Stimulated activated CD4-positive, alpha-beta T cell treated with anti-CD3 and anti-CD28 coated beads, TNF-alpha, amount 100 ng/mL, for 4 hours (primary cell): Measurements from ENCODE around the gene DCBLD2.
"Not testable (repeated sequence)": the region's sequence is repeated elsewhere in the genome, so short reads cannot be mapped to it uniquely, and the experiment has no call there.

Experiments
- DNase-seq, 3 experiments: peaks; one replicate each; pipeline ENCODE4 v3.0.0-alpha.2; 2020; ENCODE audit warnings: low read depth in 3 of 3

DCBLD2 gene

DNA sequence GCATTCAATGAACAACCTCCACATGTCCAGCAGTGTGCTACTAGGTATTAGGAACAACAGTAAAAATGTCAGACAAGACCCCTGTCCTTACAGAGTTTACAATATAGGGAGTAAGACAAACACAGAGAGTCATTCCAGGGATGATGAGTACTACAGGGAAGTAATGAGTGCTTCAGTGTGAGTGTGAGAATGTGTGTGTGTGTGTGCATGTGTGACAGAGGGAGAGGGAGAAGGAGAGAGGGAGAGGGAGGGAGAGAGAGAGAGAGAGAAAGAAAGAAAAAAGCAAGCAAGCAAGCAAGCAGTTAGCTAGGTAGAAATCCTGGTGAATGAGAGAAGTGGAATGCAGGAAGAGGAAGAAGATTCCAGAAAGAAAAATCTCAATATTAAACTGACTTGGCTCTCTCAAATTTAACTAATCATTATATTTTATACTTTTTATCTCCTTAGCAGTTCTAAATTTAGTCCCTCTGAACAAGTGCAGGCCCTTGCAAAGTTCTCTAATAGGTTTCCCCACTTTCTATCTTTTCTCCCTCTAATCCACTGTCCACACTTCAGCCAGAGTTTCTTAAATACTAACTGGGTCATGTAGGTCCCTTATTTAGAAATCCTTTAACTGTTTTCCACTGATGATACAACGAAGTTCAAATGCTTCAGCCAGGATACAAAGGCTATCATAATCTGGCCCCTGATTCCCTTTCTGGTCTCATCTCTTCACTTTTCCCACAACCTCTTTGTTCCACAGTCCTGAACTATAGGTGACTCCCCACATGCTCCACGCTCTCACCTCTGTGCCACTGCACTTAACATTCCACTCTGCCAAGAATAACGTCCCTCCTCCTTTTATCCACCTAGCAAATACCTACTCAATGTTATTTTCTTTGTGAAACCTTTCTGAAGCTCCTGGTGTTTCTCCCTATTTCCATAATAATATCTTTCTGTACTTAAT lies 10.3 kb downstream of the DCBLD2 start:
- DNase-seq, result no peak

DNA sequence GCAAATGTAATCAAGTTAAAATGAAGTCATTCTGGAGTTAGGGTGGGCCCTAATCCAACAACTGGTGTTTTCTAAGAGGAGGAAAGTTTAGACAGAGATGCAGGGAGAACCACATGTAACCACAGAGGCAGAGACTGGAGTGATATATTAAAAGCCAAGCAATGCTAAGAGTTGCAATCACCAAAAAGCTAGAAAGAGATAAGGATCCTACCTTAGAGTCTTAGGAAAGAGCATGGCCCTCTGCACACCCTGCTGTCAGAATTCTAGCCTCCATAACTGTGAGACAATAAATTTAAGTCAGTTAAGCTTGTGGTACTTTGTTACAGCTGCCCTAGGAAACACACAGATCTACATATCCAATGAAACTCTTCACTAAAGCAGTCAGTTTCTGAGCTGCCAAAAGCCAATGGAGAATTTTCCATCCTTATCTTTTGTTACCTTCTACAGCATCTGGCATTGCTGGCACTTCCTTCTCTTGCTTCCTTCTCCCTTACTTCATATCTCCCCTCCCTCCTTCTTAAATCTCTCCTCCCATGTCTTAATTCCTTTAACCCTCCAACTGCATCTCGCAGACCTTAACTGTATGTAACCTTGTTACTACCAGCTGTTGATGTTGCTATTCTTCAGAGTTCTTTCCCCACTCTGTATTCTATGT lies 11.2 kb downstream of the DCBLD2 start:
- no peak for DNase-seq

DNA sequence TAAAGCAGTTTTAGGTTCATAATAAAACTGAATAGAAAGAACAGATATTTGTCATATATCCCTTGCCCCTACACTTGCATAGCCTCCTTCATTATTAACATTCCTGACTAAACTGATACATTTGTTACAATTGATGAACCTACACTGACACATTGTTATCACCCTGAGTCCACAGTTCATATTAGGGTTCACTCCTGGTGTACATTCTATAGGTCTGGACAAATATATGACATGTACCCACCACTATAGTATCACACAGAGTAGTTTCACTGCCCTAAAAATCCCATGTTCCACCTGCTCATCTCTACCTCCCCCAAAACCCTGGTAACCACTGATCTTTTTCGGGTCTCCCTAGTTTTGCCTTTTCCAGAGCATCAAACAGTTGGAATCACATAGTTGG lies 13.8 kb downstream of the DCBLD2 start:
- no peak for DNase-seq

DNA sequence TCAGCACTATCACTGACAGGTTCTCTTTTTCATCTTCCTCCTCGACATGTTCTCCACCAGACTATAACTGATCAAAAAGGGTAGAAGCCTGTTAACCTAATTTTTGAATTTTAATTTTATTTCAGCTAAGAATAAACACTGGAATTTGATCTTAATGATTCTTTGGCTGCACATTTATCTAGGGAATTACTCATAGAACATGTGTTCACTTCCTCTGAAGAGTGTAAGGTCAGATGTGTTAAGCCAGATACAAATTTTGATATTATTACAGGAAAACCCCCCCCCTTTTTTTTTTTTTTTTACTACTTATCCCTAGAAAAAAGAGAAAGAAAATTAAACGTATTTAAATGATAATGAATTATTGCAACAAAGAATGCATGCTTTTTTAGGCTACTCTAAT lies 15.0 kb downstream of the DCBLD2 start:
- DNase-seq, result no peak

DNA sequence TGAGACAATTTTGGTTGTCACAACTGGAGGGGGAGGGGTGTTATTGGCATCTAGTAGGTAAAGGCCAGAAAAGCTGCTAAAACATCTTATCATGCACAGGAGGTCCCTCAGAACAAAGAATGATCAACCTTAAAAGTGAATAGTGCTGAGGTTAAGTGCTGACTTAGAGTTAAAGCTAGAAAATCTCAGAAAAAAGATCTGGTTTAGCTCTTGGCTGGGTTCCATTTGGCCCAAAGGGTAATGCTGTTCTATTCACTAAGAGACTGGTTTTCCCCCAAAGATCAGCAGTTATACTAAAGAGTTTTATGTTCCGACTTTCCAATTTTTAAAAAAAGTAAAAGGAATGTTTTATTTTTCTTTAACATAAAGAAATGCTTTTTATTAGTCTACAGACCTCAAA lies 15.6 kb downstream of the DCBLD2 start:
- DNase-seq, result no peak

DNA sequence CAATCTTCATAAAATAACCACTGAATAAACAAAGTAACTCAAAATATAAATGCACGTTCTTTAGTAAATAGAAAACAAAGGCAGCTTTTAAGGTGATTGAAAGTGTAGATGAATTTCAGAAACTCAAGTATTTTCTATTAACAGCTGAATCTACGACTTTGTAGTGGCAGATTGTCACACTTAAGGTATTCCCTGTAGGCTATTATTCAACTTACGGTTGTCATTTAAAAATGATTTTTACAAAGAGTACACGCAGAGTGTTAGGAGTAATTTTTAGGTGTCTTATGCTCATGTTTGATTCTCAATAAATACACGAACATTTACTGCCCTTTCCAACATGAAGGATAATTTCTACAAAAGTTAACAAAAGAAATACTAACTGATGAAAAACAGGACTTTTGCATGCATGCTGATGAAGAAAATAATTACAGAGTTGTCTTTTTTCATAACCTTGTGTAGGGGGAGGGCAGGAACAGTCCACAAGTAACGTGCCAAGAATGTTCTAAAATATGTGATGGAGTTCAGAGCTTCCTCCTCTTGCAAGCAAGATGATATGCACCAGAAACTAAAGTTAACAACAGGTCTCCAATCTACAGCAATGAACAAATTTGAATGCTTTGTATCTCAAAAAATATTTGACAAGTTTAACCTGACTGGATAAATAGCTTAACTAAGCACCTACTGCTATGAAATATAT lies 16.7 kb downstream of the DCBLD2 start:
- DNase-seq, result no peak

DNA sequence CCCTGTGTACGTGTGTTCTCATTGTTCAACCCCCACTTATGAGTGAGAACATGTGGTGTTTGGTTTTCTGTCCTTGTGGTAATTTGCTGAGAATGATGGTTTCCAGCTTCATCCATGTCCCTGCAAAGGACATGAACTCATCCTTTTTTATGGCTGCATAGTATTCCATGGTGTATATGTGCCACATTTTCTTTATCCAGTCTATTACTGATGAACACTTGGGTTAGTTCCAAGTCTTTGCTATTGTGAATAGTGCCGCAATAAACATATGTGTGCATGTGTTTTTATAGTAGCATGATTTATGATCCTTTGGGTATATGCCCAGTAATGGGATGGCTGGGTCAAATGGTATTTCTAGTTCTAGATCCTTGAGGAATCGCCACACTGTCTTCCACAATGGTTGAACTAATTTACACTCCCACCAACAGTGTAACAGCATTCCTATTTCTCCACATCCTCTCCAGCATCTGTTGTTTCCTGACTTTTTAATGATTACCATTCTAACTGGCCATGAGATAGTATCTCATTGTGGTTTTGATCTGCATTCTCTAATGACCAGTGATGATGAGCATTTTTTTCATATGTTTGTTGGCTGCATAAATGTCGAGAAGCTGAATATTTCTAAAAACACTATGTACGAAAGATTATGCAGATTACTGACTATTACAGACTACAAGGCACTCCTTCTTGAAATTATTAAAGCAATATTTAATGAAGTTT lies 18.7 kb downstream of the DCBLD2 start:
- not testable (repeated sequence) for DNase-seq

DNA sequence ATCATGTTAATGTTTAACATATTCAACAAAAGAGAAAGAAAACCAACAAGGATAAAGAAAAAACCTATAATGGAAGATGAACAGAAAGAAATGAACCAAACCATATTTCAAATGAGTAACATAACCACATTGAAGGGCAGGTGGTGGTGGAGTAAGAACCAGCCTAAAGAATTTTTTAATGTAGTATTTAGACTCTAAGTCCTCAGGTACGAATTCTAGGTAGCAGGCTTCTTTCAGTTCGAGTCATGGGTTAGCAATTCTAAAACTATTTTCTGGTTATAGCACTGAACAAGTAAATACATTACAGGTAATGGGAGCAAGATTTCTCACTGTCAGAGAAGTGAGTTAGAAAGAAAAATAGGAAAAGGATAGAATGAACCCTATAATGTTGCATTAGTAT lies 24.4 kb downstream of the DCBLD2 start:
- no peak for DNase-seq

DNA sequence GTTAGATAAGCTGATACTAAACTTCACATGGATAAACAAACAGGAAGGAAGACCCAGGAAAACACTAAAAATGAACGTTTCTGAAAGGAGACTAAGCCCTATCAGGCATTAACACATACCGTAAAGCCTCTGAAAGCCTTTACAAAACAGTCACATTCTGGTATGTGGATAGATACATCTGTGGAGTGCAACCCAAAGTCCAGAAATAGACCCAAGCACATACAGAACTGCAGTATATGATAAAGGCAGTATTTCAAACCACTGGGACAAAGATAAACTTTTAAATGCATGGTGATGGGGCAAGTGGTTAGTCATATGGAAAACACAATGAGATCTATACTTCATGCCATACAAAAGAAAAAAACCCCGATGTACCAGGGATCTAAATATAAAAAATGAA lies 26.0 kb downstream of the DCBLD2 start:
- no peak for DNase-seq

DNA sequence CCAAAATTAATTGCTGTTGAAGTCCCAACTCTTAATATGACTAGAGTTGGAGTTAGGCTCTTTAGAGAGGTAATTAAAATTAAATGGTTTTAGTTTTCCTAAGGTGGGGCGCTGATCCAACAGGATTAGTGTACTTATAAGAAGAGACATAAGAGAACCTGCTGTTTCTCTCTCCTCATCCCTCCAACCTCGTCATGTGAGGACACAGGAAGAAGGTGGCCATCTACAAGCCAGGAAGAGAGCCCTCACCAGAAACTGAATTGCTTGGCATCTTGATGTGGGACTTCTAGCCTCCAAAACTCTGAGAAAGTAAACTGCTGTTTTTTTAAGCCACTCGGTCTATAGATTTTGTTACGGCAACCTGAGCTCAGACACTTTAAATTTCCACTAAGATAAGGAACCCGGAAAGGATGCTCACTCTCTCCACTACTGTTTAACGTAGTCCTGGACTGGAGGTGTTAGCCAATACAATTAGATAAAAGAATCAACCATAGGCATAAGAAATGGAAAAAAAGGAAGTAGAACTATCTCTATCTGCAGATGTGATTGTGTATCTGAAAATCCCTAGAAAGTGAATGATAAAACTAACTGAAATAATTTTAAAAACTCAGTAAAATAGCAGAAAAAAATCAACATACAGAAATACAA lies 26.8 kb downstream of the DCBLD2 start:
- DNase-seq, result no peak

DNA sequence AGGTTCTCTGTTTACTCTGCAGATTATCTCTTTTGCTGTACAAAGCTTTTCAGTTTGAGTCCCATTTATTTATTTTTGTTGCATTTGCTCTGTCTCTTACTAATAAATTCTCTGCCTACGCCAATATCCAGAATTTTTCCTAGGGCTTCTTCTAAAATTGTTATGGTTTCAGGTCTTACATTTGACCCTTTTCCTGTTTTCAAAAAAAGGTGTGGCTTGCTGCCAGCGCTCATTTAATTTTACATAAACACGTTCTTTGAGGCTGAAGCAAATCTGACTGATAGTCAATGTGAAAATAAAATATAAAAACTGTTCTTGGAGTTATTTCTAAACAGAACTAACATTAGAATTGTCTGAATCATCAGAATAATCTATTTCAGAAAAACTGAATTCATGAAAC lies 32.1 kb downstream of the DCBLD2 start:
- no peak for DNase-seq

DNA sequence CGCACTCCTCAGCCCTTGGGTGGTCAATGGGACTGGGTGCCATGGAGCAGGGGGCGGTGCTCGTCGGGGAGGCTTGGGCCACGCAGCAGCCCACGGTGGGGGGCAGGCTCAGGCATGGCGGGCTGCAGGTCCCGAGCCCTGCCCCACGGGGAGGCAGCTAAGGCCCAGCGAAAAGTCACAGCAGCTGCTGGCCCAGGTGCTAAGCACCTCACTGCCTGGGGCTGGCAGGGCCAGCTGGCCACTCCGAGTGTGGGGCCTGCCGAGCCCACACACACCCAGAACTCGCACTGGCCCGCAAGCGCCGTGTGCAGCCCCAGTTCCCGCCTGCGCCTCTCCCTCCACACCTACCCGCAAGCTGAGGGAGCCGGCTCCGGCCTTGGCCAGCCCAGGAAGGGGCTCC lies 43.5 kb downstream of the DCBLD2 start:
- not testable (repeated sequence) for DNase-seq

DNA sequence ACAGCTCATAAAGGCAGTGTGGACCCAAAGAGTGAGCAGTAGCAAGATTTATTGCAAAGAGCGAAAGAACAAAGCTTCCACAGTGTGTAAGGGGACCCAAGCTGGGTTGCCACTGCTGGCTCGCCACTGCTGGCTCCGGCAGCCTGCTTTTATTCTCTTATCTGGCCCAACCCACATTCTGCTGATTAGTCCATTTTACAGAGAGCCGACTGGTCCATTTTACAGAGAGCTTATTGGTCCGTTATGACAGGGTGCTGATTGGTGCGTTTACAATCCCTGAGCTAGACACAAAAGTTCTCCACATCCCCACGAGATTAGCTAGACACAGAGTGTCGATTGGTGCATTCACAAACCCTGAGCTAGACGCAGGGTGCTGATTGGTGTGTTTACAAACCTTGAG lies 44.2 kb downstream of the DCBLD2 start:
- not testable (repeated sequence) for DNase-seq

DNA sequence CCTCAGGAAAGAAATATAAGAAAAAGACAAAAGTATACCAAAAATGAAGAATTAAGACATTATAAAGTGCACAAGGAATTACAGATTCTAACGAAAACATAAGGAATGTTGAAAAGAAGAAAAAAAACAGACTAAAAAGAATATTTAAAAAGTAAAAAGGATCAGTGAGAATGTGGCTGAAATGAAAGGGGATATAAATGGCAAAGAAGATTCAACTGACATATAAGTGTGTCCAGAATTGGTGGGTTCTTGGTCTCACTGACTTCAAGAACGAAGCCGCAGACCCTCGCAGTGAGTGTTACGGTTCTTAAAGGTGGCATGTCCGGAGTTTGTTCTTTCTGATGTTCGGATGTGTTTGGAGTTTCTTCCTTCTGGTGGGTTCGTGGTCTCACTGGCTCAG lies 44.8 kb downstream of the DCBLD2 start:
- DNase-seq, result no peak

DNA sequence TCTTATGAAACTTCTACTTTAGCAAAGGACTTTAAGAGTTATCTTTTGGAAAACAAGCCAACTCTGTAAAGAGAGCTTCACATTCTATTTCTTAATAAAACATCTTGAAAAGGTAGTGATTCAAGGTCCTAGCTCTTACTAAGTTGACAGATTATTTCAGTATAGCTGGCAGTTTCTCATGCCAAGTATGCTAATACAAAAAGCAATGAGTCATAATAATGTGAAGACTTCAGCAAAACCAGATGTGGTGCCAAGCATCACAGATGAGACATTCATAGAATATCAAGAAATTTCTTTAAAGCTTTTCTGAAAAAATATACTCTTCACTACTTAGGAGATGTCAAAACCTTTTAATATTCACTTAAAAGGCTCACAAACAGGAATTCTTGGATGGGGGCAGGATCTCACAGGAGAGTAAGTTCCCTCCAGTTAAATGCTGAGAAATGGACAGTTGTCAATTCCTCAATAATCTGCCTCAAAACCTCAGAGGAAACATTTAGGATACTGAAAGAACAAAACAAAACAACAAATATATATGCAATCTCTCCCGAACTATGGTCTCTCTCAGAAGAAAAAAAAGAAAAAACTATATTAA lies 45.6 kb downstream of the DCBLD2 start:
- no peak for DNase-seq

DNA sequence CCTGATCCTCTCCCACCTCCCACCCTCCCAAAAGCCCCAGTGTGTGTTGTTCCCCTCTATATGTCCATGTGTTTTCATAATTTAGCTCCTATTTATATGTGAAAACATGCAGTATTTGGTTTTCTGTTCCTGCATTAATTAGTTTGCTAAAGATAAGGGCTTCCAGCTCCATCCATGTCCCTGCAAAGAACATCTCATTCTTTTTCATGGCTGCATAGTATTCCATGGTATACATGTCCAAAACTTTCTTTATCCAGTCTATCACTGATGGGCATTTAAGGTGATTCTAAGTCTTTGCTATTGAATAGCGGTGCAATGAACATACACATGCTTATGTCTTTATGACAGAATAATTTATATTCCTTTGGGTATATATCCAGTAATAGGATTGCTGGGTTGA lies 53.4 kb downstream of the DCBLD2 start:
- DNase-seq, result no peak

DNA sequence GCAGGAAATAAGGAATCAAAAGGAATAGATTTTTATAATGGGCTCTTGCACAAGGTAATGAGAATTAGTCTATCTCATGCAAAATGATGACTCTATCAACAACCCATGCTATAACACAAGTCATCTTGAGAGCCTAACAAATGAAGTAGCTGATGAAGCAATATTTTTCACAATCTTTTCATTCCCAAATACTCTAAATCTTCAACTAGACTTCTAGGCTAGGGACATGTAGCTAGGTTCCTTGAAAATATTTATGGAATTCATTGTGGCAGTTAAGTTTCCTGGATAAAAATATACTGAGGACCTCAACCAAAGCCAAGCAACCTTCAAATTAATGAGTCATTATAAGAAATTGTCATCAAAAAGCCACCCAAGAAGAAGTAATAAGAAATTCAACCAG lies 55.4 kb downstream of the DCBLD2 start:
- no peak for DNase-seq

DNA sequence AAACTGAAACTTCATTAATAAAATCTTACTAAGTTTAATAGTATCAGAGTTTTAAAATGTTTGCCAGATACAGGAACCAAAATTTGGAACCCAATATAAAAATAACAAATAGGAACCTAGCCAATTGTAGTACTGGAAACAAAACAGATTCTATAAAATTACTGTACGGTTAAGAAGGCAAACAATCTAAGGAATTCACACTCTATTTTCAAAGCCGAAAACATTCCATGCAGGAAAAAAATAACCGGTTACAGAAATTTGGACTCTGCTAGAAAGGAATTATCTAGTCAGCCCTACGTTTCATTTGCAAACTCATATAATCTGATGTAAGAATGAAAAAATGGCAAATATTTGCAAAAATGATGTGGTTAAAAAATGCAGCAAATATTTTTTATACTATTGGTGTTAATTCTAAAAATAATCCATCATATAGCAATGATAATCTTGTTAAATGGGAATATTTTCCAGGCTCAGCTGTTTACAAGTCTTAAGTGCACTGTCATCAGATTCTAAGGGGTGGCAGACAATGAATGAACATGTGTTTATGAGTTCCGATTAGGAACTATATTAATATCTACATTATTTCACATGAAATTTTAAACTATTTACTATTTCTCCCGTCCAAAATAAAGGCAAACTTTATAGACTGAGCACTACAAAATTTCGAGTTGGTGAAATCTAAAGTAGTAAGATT lies 58.1 kb downstream of the DCBLD2 start:
- no peak for DNase-seq

DNA sequence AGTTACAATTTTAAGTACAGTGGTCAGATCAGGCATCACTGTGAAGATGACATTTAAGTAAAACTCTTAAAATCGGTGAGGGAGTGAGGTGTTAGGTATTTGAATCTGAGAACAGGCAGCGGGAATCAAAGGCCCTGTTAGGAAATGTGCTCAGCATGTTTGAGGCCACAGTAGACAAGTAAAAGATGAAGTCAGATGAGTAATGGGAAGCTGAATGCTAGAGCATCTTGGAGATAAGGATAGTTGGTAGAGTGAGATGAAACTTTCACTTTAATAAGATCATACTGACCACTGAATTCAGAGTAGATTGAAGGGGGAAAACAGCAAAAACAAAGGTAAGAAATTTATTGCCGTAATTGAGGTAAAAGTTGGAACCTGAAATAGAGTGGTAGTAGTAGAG lies 61.6 kb downstream of the DCBLD2 start:
- DNase-seq, result no peak

DNA sequence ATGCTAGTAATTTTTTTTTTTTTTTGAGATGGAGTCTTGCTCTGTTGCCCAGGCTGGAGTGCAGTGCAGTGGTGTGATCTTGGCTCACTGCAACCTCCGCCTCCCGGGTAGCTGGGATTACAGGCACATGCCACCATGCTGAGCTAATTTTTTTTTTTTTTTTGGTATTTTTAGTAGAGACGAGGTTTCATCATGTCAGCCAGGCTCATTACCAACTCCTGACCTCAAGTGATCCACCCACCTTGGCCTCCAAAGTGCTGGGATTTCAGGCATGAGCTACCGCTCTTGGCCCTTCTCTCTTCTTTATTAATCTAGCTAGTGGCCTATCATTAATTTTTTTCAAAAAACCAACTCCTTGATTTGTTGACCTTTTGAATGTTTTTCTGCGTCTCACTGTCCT lies 70.4 kb downstream of the DCBLD2 start:
- DNase-seq, result not testable (repeated sequence)
